ENCODE results near the gene UBL3.

Gene UBL3

GRCh38 chr13:29761160-29761559 lies 89.3 kb downstream of the UBL3 start:
- Histone ChIP-seq H3K4me1 (ENCODE audit: control insufficient read depth, low read depth, low read length) (no peaks in the 10 kb centered on the region), H3K4me2 (ENCODE audit: low read length) (no peak overlapping the region), H3K56ac (ENCODE audit: low read length) (no peak overlapping the region), H3K79me2 (ENCODE audit: control insufficient read depth, insufficient read depth, low read length) (no peaks in the 10 kb centered on the region), H4K8ac (ENCODE audit: low read depth, low read length) (no peak overlapping the region), H2AK5ac (ENCODE audit: low read length) (no peak overlapping the region), H3K79me1 (ENCODE audit: low read length) (no peaks in the 10 kb centered on the region), H3K9ac (ENCODE audit: low read length) (no peak overlapping the region), H2BK15ac (replicated peaks; ENCODE audit: low read depth) (no peak overlapping the region), H4K5ac (ENCODE audit: low read length) (no peak overlapping the region), H3K27ac (ENCODE audit: low read depth, low read length) (no peak overlapping the region), H2BK120ac (ENCODE audit: low read depth, low read length) (no peak overlapping the region), H3K4ac (ENCODE audit: low read depth, low read length) (no peak overlapping the region), H3K27me3 (ENCODE audit: insufficient read depth, low read length, poor library complexity) (no peaks in the 10 kb centered on the region), H2BK5ac (ENCODE audit: low read length) (no peak overlapping the region), H3K23ac (ENCODE audit: low read length) (no peak overlapping the region), H3K36me3 (ENCODE audit: control insufficient read depth, insufficient read depth, low read length) (no peaks in the 10 kb centered on the region), H3K18ac (ENCODE audit: low read length) (no peak overlapping the region), H3K4me3 (ENCODE audit: low read length) (no peak overlapping the region)
- no peak for DNase-seq
- WGBS (ENCODE audit: extremely low coverage, insufficient coverage, low lambda C conversion rate) = no CpG with 5 or more reads among the region's 3 CpGs

GRCh38 chr13:29760544-29760943 lies 89.9 kb downstream of the UBL3 start:
- WGBS (ENCODE audit: extremely low coverage, insufficient coverage, low lambda C conversion rate) = no CpG with 5 or more reads among the region's 3 CpGs
- no peaks in the 10 kb centered on the region for H3K36me3 ChIP-seq (ENCODE audit: control insufficient read depth, insufficient read depth, low read length)
- H3K4me3 ChIP-seq (ENCODE audit: low read length) = no peak overlapping the region
- no peak overlapping the region for H3K4me2 ChIP-seq (ENCODE audit: low read length)
- H4K8ac ChIP-seq (ENCODE audit: low read depth, low read length) = no peak overlapping the region
- H3K27ac ChIP-seq (ENCODE audit: low read depth, low read length) = no peak overlapping the region
- no peaks in the 10 kb centered on the region for H3K79me1 ChIP-seq (ENCODE audit: low read length)
- no peak overlapping the region for H3K56ac ChIP-seq (ENCODE audit: low read length)
- H3K18ac ChIP-seq (ENCODE audit: low read length) = no peak overlapping the region
- H2AK5ac ChIP-seq (ENCODE audit: low read length) = no peak overlapping the region
- no peak overlapping the region for H3K4ac ChIP-seq (ENCODE audit: low read depth, low read length)
- no peak for DNase-seq
- no peaks in the 10 kb centered on the region for H3K79me2 ChIP-seq (ENCODE audit: control insufficient read depth, insufficient read depth, low read length)
- H3K4me1 ChIP-seq (ENCODE audit: control insufficient read depth, low read depth, low read length) = no peaks in the 10 kb centered on the region
- H3K9ac ChIP-seq (ENCODE audit: low read length) = no peak overlapping the region
- H2BK5ac ChIP-seq (ENCODE audit: low read length) = no peak overlapping the region
- no peak overlapping the region for H2BK120ac ChIP-seq (ENCODE audit: low read depth, low read length)
- H4K5ac ChIP-seq (ENCODE audit: low read length) = no peak overlapping the region
- no peaks in the 10 kb centered on the region for H3K27me3 ChIP-seq (ENCODE audit: insufficient read depth, low read length, poor library complexity)
- no peak overlapping the region for H2BK15ac ChIP-seq (replicated peaks; ENCODE audit: low read depth)
- no peak overlapping the region for H3K23ac ChIP-seq (ENCODE audit: low read length)

DNA sequence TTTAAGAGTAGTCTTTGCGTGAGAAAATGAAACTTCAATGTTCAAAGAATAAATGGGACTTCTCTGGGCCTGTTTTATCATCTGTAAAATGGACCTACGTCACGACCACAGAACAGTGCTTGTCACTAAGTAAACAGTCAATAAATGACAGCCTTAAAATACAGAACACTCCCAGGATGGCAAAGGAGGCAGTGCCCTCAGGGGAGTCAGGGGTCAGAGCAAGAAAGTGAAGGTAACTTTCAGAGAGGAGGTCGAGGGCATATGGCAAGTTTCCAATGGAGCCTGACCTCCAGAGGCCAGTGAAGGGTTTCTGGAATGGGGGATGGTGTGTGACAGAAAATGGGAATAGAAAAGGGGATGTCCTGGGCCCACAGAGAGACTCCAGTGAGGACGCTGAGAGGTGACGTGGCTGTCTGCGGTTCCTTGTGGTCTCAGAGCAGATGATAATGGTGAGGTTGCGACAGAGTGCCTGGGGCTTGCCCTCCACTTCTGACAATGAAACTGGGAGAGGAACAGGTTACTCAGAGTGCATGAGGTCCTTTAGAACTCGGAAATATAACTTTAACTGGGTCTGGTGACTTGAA lies 91.8 kb downstream of the UBL3 start:
- no peak overlapping the region for H3K9ac ChIP-seq (ENCODE audit: low read length)
- H3K23ac ChIP-seq (ENCODE audit: low read length) = no peak overlapping the region
- H2BK15ac ChIP-seq (replicated peaks; ENCODE audit: low read depth) = no peak overlapping the region
- H3K18ac ChIP-seq (ENCODE audit: low read length) = no peak overlapping the region
- no peak overlapping the region for H3K4me2 ChIP-seq (ENCODE audit: low read length)
- no peaks in the 10 kb centered on the region for H3K27me3 ChIP-seq (ENCODE audit: insufficient read depth, low read length, poor library complexity)
- H2BK120ac ChIP-seq (ENCODE audit: low read depth, low read length) = no peak overlapping the region
- H3K4me3 ChIP-seq (ENCODE audit: low read length) = no peak overlapping the region
- no peak overlapping the region for H3K4ac ChIP-seq (ENCODE audit: low read depth, low read length)
- no peaks in the 10 kb centered on the region for H3K36me3 ChIP-seq (ENCODE audit: control insufficient read depth, insufficient read depth, low read length)
- no peaks in the 10 kb centered on the region for H3K4me1 ChIP-seq (ENCODE audit: control insufficient read depth, low read depth, low read length)
- H2BK5ac ChIP-seq (ENCODE audit: low read length) = no peak overlapping the region
- no peaks in the 10 kb centered on the region for H3K79me2 ChIP-seq (ENCODE audit: control insufficient read depth, insufficient read depth, low read length)
- no peak overlapping the region for H2AK5ac ChIP-seq (ENCODE audit: low read length)
- H3K79me1 ChIP-seq (ENCODE audit: low read length) = no peaks in the 10 kb centered on the region
- H4K8ac ChIP-seq (ENCODE audit: low read depth, low read length) = no peak overlapping the region
- no peak overlapping the region for H4K5ac ChIP-seq (ENCODE audit: low read length)
- H3K27ac ChIP-seq (ENCODE audit: low read depth, low read length) = no peak overlapping the region
- no CpG with 5 or more reads among the region's 9 CpGs for WGBS (ENCODE audit: extremely low coverage, insufficient coverage, low lambda C conversion rate)
- no peak overlapping the region for H3K56ac ChIP-seq (ENCODE audit: low read length)
- DNase-seq = no peak

DNA sequence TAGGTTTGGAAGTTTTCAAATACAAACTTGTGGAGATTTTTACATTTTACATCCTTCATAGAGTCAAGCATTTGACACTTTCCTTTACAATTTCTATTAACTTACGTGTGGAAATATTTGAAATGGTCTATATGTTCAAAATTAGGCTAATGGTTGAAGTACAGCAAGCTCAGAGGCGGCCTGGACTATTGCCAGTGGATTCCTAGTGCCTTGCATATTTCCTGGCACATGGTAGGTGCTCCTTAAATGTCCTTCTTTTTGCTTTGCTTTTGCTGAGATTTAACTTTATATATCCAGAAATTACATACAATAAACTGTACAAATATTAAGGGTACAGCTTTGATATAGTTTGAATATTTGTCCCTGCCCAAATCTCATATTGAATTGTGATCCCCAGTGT lies 93.9 kb downstream of the UBL3 start:
- Histone ChIP-seq H3K36me3 (ENCODE audit: control insufficient read depth, insufficient read depth, low read length) (no peaks in the 10 kb centered on the region), H4K8ac (ENCODE audit: low read depth, low read length) (no peak overlapping the region), H2BK120ac (ENCODE audit: low read depth, low read length) (no peak overlapping the region), H3K4me2 (ENCODE audit: low read length) (no peak overlapping the region), H3K4me1 (ENCODE audit: control insufficient read depth, low read depth, low read length) (no peaks in the 10 kb centered on the region), H2BK5ac (ENCODE audit: low read length) (no peak overlapping the region), H3K18ac (ENCODE audit: low read length) (no peak overlapping the region), H2AK5ac (ENCODE audit: low read length) (no peak overlapping the region), H3K4ac (ENCODE audit: low read depth, low read length) (no peak overlapping the region), H3K56ac (ENCODE audit: low read length) (no peak overlapping the region), H3K79me1 (ENCODE audit: low read length) (no peaks in the 10 kb centered on the region), H2BK15ac (replicated peaks; ENCODE audit: low read depth) (no peak overlapping the region), H3K9ac (ENCODE audit: low read length) (no peak overlapping the region), H3K4me3 (ENCODE audit: low read length) (no peak overlapping the region), H3K23ac (ENCODE audit: low read length) (no peak overlapping the region), H3K27me3 (ENCODE audit: insufficient read depth, low read length, poor library complexity) (no peaks in the 10 kb centered on the region), H4K5ac (ENCODE audit: low read length) (no peak overlapping the region), H3K27ac (ENCODE audit: low read depth, low read length) (no peak overlapping the region), H3K79me2 (ENCODE audit: control insufficient read depth, insufficient read depth, low read length) (no peaks in the 10 kb centered on the region)
- no CpG with 5 or more reads among the region's 2 CpGs for WGBS (ENCODE audit: extremely low coverage, insufficient coverage, low lambda C conversion rate)
- DNase-seq = no peak

DNA sequence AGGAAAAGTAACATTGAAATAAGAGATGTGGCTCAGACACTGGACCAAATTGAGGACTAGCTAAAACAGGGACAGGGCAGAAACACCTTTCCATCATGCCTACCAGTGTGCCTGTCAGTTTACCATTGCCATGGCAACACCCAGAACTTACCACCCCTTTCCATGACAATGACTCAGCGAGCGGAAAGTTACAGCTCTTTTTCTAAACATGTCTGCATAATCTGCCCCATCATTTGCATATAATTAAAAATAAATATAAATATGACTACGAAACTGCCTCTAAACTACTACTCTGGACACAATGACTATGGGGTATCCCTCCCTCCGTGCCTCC lies 96.0 kb downstream of the UBL3 start:
- Histone ChIP-seq H3K4me3 (ENCODE audit: low read length) (no peak overlapping the region), H4K8ac (ENCODE audit: low read depth, low read length) (no peak overlapping the region), H3K27ac (ENCODE audit: low read depth, low read length) (no peak overlapping the region), H2BK15ac (replicated peaks; ENCODE audit: low read depth) (no peak overlapping the region), H3K56ac (ENCODE audit: low read length) (no peak overlapping the region), H3K18ac (ENCODE audit: low read length) (peak overlapping the region; percentile 25), H2AK5ac (ENCODE audit: low read length) (no peak overlapping the region), H3K9ac (ENCODE audit: low read length) (no peak overlapping the region), H4K5ac (ENCODE audit: low read length) (no peak overlapping the region), H3K4me1 (ENCODE audit: control insufficient read depth, low read depth, low read length) (no peaks in the 10 kb centered on the region), H3K23ac (ENCODE audit: low read length) (no peak overlapping the region), H3K4me2 (ENCODE audit: low read length) (no peak overlapping the region), H3K4ac (ENCODE audit: low read depth, low read length) (no peak overlapping the region), H3K36me3 (ENCODE audit: control insufficient read depth, insufficient read depth, low read length) (no peaks in the 10 kb centered on the region), H3K79me1 (ENCODE audit: low read length) (no peaks in the 10 kb centered on the region), H3K79me2 (ENCODE audit: control insufficient read depth, insufficient read depth, low read length) (no peaks in the 10 kb centered on the region), H3K27me3 (ENCODE audit: insufficient read depth, low read length, poor library complexity) (no peaks in the 10 kb centered on the region), H2BK5ac (ENCODE audit: low read length) (no peak overlapping the region), H2BK120ac (ENCODE audit: low read depth, low read length) (no peak overlapping the region)
- WGBS (ENCODE audit: extremely low coverage, insufficient coverage, low lambda C conversion rate) = no CpG with 5 or more reads among the region's 4 CpGs
- peak; percentile 92 for DNase-seq

Measured in mesendoderm (in vitro differentiated cells).